NCI-H1694 treated with DMSO at 0.1 percent for 48 hours (cell line): ENCODE data around the gene GOSR2.
A peak's percentile ranks its signal among the peaks of the same experiment; 100 is the strongest.
"Not testable (repeated sequence)": the region's sequence is repeated elsewhere in the genome, so short reads cannot be mapped to it uniquely, and the experiment has no call there.

Source experiments
- DNase-seq: peaks from one replicate; lab custom pipeline; 2025; lab: John Stamatoyannopoulos, UW

GOSR2 gene

DNA sequence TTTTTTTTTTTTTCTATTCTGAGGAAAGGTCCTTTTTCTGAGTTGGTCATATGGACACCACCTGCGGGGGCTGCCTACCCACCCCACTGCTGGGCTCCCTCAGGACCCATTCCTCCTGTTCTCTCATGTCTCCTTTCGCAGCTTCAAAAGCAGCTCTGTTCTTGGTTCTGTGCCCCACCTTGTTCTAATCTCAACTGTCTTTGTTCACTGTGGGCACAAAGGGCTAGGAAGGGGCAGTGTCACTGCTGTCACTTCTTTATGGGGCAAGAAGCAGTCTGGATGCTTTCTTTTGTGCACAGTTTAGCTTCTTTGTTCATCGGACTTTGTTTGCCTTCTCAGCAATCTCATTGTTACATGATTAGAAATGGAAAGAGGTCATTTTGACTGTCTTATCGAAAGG lies 7.1 kb downstream of the GOSR2 start:
- no peak for DNase-seq

DNA sequence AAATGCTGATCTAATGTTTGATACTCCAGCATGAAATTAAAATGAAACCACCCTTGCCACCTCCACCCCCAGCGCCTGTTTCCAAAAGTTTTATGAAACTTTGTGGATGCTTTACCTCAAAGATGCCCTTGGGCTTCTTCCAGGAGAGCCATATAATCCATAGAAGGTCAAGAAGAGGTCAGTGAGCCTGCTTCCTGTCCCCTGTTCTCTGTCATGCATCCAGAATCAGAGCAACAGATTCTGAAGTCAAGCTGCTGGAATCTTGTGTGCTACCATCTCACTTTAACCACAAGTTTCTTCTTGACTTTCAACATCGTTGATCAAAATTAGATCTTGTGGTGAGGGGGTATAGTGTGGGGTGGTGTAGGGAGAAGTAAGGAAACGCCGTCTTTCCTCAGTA lies 8.6 kb downstream of the GOSR2 start:
- no peak for DNase-seq

DNA sequence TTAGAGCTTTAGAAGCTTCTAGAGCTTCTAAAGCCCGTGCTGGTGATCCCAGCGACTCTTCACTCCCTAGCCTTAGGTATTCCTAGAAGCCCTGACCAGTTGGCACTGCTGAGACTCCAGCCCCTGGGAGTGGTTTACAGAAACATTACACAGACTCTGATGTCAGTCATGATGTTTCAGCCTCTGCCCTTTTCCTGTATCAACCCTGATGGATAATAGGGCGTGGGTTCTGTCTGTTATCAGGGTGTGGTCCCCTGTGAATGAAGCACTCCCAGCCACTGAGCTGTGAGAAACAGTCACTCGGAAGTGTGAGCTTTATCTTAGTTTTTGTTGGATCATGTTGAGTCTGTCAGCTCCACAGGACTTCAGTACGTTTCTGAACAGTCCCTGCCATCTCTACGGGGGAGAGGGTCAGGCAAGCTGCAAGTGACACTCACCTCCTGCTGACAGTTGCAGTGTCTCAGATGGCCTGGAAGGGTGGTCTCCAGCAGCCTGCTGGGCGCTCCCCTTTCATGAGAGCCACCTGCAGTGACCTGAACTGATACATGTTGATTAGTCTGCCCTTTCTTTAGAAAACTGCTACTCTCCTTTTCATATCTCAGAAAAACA lies 12.8 kb downstream of the GOSR2 start:
- no peak for DNase-seq

DNA sequence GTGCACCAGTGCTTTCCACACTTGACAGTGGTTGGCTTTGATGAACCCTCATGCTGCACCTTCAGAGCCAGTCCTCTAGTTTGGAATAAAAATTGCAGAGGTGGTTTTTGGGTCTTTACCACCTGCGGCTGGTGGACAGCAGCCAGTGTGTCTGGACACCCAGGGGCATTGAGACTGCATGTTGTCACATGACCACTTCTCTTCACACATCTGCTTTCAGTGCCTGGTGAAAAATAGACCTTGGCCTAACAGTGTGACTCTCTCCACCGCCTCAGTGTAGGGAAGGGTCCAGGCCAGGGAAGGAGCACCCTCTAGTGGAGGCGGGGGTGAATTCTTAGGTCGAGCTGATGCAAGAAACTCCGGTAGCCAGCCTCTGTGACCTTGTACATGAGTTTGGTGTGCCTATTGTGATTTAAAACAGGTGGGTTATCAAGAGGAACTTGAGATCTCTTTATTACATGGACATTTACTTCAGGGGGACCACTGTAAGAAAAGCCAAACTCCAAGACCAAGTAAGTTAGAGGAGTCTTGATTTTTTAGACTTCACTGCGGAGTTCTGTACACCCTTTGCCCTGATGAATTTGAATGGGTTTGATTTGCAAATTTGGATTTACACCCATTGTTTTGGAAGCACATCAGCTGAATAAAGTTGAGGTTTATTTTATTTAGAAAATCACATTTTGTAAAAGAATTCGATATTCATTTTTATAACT lies 17.9 kb downstream of the GOSR2 start:
- DNase-seq = peak; percentile 79

DNA sequence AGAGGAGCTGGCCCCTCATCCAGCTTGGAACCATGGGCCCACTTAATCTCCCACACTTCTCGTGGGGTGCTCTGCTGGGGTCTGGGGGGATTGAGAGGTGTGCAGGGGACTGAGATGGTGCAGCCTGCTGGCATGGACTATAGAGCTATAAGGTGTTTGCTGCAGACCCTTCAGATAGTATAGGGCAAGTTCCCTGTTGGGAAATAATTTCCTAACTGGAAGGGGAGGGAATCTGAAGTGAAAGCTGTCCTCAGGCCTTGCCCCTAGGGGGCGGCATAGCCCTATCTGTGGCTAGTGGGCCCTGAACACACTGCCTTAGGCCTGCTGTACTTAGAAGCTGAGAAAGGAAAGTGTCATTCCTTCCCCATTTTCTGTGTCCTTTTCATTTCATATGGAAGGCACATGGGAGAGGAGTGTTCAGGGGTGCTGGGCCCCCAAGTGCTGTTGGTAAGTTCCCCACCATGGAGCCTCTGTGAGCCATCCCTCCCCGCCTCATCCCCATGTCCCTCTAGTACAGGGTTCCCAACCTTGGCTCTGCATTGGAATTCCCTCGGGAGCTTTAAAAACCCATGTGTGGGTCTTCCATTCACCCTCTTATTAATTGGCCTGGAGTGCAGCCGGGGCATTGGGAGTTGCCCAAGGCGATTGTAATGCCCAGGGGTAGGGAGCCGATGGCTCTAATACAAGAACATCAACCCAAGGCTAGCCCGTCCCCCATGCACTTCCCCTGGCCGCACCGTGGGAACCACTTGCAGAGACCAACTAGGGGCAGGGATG lies 19.7 kb downstream of the GOSR2 start:
- DNase-seq = peak; percentile 81

DNA sequence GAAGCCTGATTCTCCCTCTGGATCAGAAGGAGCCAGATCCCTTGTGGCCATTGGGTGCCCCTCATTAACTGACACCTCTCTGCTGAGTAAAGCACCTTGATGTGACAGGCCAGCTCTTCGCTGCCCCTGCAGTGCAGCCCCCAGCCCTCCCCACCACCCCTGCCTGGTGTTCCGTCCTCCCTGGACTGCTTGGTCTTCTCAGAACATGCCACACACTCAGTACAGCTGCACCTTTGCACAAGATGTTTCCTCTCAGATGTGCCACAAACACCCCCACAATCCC lies 20.2 kb downstream of the GOSR2 start:
- no peak for DNase-seq

DNA sequence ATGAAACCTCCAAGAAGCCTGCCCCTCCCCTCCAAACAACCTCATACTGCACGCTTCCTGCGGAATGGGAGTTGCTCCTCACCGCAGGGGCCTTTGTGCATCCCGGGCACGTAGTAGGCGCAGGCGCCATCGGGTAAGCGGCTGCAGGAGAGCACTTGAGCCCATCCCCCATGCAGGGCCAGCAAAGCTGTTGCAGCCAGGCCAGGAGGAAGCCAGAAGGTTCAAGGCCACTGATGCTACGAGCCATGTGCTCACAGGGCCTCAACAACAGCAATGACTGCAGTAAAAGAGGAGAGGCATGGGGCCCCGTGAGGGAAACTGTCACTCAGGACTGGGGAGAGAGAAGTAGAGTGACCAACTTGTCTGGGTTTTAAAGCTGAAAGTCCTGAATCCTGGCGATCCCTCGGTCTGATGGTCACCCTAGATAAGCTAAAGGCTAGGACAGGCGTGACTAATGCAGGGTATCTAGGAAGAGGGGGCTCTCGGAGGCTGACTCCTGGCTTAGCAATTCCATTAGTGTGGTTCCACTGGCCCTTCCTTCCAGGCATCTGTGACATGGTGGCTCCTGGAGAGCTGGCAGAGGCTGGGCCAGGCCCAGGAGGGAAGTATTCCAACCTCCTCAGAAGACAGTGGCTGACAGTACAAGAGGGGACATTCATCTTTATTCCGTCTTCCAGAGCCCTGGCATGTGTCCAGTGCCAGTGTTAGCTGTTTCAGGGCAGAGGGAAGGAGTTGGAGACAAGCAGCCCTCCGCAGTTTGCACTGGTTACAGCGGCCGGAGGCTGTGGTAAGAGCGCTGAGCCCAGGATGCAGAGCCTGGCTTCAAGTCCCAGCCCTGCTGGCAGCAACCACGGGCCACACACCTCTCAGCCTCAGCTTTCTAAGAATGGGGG lies 20.8 kb downstream of the GOSR2 start:
- no peak for DNase-seq

DNA sequence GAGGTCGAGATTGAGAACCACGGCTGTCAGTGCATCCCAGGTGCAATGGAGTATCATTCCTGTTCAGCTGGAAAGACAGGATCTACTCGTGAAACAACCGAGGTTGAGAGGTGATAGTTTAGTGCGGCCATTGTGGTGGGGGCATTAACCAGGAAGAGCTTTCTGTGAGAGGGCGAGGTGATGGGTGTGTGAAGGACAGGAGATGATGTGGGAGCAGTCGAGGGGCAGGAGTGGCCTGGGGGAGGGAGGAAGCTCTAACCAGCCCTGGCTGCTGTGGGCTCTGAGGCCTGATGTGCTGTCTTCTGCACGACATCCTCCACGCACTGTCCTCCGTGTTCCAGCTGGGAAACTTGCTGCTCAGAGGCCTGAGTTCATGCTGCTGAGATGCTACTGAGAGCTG lies 22.0 kb downstream of the GOSR2 start:
- no peak for DNase-seq

DNA sequence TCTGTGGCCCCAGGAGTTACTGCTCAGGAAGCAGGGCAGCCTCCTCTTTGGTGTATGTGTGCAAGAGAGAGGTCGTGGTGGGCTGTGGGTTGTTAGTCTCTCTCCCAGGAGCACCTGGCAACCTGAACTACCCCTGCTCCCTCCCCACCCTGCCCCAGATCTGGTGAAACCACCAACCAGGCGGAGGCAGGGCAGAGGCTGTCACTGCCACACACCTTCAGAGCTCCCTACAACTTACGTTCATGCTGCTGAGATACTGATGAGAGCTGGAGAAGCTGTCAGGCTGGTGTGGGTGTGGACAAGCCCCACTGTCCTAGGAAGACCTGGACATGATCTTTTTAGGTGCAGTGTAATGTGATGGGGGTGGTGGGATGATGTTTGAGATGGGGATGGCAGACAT lies 24.3 kb downstream of the GOSR2 start:
- DNase-seq = no peak

DNA sequence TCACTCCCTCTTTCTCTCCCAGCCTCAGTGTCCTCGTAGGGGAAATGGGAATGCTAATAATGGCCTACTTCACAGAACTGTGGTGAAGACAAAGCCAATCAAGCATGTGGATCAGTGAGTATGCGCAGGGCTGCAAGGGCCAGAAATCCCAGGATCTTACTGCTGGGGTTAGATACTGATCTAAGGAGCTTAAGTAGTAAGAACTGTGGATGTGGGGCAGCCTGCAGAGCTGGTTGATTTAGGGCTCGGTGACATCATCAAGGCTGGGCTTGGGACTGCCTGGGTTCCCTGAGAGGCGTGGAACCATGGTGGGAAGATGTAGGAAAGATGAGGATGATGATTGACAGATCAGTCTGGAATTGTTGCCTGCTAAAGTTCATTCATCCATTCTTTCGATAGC lies 25.6 kb downstream of the GOSR2 start:
- no peak for DNase-seq

DNA sequence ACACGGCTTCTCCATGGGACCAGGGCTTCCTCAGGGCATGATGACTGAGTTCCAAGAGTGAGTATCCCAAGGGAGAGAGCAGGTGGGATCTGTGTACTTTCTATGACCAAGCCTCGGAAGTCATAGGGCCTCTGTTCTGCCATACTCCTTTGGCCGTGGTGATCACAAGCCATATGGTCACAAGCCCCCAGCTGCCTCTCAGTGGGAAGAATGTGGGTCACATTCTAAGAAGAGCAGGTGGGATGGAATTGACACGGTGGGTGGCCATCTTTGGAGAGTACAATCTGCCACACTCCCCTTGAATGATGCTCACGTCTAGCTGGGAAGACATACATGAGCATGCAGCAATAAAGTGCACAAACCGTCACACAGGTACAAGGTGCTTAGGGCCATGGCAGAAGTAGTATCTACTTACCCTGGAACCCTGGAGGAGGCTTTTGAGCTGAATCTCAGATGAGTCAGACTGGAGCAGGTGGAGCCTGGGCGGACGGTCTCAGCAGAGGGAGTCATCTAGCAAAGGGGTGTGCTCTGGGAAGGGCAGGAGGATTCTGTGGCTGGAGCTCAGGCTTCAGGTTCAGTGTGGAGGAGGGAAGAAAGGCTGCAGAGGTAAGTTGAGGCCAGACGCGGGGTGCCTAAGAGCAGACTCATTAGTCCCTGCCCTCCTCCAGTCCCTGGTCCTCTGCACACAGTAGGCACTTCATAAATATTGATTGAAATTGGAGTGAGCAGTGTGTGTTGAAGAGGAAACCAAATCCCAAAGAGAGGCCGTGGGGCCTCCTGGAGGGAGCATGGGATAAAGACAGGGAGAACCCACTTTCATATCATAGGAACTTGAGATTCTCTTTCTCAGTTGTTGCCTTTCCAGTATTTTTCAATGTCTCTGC lies 26.6 kb downstream of the GOSR2 start:
- no peak for DNase-seq

DNA sequence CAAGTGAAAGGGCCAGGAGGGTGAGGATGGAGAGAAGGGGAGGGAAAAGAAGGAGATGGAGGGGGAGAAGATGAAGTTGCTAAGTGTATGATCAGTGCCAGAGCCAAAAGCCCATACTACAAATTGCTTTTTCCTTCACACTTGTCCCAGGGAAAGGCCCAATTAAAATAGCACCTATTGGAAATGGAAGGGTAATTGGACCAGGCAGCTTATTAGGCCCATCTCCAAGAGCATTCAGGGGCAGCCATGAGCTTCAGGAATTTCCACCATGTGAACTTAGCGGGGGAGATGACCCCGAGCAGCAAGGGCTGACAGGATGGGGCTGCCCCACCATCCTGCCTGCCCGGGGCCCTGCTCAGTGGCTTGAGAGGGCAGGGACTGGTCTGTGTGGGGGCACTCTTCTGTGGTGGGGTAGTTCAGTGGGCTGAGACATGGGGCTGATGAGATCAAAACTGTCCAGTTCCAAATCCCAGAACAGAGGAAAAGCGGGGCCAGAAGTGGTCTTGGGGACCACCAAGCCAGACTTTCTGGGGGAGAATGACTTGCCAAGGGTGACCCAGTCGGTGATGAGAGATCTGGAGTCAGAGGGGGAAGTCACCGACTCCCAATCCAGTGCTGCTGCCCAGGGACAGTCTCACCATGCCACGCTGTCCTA lies 27.5 kb downstream of the GOSR2 start:
- DNase-seq = no peak

DNA sequence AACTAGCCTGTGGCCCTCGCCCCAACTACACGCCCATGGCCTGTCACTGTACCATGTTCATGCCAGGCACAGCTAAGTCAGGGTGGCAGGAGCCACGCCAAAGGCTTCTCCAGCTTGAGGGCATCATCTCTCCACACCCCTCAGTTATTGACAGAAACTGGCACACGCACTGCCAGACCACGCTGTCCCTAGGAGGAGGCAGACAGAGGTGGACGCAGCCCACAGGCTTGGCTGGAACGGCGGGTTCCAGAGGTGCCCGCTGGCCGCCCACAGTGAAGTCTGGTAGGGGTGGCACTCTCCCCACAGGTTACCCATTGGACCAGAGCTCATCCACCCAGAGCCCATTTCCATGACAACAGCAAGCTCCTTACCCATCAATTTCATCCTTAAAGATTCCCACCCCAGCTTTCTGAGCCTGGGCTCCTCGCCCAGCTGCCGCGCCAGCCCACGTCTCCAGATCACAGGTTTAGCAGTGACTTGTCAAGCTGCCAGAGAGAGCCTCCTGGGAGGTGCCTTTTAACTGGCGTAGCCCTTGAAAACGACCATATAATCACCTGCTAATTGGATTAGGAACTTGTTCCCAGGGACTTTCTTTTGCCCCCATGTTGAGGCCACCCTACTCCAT lies 28.1 kb downstream of the GOSR2 start:
- no peak for DNase-seq

DNA sequence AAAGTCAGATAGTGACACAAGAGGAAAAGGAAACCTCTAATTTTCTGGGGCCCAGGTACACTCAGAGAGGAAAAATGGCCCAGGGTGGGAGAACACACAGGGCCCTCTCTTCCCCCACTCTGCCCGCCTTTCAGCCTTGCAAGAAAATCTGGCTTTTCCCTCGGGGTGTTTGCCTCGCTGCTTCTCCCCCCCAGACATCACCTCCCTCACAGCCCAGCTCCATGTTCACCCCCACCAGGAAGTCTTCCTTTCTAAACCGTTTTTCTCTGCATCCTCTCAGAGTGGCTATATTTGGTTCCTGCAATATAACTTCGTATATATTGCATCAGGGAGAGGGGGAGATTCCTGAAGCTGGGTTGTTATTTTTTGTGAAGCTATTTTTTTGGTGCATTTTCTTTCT lies 28.7 kb downstream of the GOSR2 start:
- no peak for DNase-seq

DNA sequence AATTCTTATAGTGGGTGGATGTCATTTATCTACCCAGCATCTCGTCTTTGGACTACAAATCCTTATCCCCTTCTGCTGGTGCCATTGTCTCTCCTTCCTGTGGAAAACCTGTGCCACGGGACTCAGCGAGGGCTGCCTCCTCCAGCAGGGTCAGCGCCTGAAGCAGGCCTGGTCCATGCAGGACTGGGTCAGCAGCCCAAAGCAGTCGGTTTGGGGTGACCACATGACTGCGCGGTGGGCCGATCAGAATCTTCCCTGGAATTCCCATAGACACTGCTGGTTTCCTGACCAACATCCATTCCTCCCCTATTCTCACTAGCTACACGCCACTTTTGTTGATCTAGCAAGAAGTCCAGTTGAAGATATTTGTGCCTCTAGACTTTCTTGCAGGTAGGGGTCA lies 29.2 kb downstream of the GOSR2 start:
- DNase-seq = no peak

DNA sequence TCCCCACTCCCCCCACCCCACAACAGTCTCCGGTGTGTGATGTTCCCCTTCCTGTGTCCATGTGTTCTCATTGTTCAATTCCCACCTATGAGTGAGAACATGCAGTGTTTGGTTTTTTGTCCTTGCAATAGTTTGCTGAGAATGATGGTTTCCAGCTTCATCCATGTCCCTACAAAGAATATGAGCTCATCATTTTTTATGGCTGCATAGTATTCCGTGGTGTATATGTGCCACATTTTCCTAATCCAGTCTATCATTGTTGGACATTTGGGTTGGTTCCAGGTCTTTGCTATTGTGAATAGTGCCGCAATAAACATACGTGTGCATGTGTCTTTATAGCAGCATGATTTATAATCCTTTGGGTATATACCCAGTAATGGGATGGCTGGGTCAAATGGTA lies 30.2 kb downstream of the GOSR2 start:
- not testable (repeated sequence) for DNase-seq

DNA sequence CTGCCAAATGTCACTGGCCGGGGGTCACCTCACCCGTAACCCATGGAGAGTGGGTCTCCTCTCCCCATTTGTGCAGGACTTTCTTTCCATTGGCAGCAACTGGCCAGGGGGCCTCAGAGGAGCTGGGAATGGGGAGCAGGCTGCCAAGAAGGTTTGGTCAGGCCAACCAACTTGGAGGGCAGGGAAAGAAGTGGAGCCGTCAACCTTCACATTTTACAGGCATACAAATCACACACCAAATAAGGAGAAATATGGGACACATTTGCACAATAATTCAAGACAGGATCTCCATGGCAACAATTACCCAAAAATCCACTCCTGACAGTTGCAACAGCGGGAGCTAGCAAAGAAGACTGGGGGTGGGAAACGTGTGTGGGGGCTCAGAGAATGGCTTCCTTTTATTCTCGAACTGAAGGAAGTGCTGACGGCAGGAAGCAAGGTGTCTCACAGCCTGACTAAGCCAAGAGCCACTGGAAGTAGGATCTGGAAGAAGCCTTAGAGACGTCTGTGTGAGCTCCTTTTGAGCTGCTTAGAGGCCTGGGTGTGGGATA lies 35.2 kb downstream of the GOSR2 start:
- DNase-seq = no peak

DNA sequence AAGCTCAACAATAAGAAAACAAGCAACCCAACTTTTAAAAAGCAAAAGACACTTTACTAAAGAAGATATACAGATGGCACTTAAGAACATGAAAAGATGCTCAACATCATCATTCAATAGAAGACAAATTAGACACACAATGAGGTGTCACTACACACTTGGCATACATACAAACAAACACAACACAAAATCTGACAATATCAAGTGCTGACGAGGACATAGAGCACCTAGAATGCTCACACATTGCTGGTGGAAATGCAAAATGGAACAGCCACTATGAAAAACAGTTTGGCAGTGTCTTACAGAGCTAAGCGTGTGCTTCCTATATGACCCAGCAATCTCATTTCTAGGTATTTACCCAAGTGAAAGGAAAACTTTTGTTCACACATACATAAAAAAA lies 37.2 kb downstream of the GOSR2 start:
- DNase-seq = no peak

DNA sequence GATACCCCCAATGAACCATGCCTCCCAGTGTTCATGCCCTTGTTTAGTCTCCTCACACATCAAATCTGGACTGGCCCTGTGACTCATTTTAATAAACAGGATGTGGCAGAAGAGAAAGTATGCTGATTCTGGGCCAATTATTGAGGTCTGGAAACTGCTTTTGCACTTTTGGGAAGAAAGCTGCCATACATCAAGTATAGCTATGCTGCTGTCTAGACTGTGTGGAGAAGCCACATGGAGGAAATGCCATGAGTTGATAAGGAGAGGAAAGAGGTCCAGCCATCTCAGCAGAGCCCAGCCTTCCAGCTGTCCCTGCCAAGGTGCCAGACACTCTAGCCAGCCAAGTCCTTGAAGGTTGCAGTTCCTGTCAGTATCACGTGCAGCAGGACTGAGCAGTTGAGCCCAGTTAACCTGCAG lies 39.4 kb downstream of the GOSR2 start:
- DNase-seq = no peak

DNA sequence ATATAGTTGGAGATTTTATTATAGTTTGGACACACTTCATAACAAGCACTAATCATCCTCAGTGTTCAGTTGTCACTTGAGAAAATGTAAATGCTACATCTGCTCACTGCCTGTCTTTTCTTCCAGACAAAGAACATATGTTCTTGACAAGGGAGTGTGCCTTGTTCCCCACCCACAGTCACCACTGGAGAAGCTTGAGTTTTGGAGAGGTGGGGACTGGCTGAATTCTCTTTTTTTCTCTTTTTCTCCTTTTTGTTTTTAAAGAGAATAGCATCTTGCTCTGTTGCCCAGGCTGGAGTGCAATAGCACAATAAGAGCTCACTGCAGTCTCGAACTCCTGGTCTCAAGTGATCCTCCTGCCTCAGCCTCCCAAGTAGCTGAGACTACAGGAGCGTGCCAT lies 40.6 kb downstream of the GOSR2 start:
- no peak for DNase-seq
